K562 (cell line): ENCODE data around the gene ZBTB8A. TPM values are rescaled to one million over a fixed set of nuclear protein-coding genes. Genes with fewer than 3 reads are reported as not detected.
A peak's percentile ranks its signal among the peaks of the same experiment; 100 is the strongest.

ENCODE experiments used
- ATAC-seq: fragments of 200-7000 bp; cut with Tn5 transposase; 3 replicates; pipeline ENCODE4 v1.9.1; 2020; ENCODE audit warnings: moderate library complexity
- BruUV-seq: library from RNA; stranded (reverse); fragments of 400-500 nt; replicated peaks from 2 replicates; lab custom pipeline; 2021; lab: Mats Ljungman, UMichigan
- CTCF ChIA-PET: fragments of 300-600 bp; formaldehyde crosslinking; extraction: SDS; loops from one replicate; lab custom pipeline; 2021; ENCODE audit warnings: low intra/inter-chr PET ratio; lab: Yijun Ruan, JAX
- POLR2A ChIA-PET: fragments of 300-600, 350-650 bp; sonication (Branson Sonifier 250); formaldehyde crosslinking; extraction: SDS; loops from one replicate; lab custom pipeline; 2021; ENCODE audit warnings: antibody characterized with exemption, inconsistent platforms; lab: Yijun Ruan, JAX
- DNase-seq, 4 experiments: peaks; one replicate each; pipeline versions ENCODE4 v3.0.0 to v3.0.0-alpha.2; 2011 to 2018; ENCODE audit warnings: low spot score in 3 of 4, mixed read lengths in 3 of 4; ENCODE audit errors: extremely low read depth in 1 of 4
- FAIRE-seq: peaks from 2 replicates; lab custom pipeline; 2011; peaks lifted over from hg19 to GRCh38; lab: Jason Lieb, UNC
- H2AFZ ChIP-seq: 2 replicates; pipeline ENCODE4 v1.6.0; 2011; ENCODE audit warnings: low read depth, low read length, control low read depth, inconsistent platforms
- H3K27ac ChIP-seq: fragments of 200-600 bp; 3 replicates; pipeline ENCODE4 v1.8.0; 2011; ENCODE audit warnings: low read depth, mild to moderate bottlenecking, control low read depth, inconsistent platforms, low read length, moderate library complexity, mixed read lengths; ENCODE audit errors: extremely low read depth
- H3K27me3 ChIP-seq, 2 experiments: fragments of 300-600 bp in 1 of 2; 2 replicates in 1 of 2; 3 replicates in 1 of 2; pipeline versions ENCODE4 v1.6.0 to v1.8.0; 2011; ENCODE audit warnings: inconsistent platforms in 2 of 2, low read length in 2 of 2, mild to moderate bottlenecking in 1 of 2, mixed read lengths in 1 of 2, moderate library complexity in 1 of 2; ENCODE audit not compliant: control insufficient read depth in 2 of 2, insufficient read depth in 2 of 2
- H3K36me3 ChIP-seq: fragments of 300-600 bp; 3 replicates; pipeline ENCODE4 v1.8.0; 2011; ENCODE audit warnings: mild to moderate bottlenecking, low read length, inconsistent platforms; ENCODE audit not compliant: control insufficient read depth, insufficient read depth
- H3K4me1 ChIP-seq, 2 experiments: fragments of 200-600 bp in 1 of 2; replicated peaks in 1 of 2; 2 replicates in 1 of 2; 3 replicates in 1 of 2; pipeline versions ENCODE4 v1.5.1 to v1.8.0; 2011; ENCODE audit warnings: inconsistent platforms in 2 of 2, low read length in 2 of 2, mild to moderate bottlenecking in 1 of 2, mixed read lengths in 1 of 2, moderate library complexity in 1 of 2; ENCODE audit not compliant: control insufficient read depth in 2 of 2, insufficient read depth in 2 of 2
- H3K4me2 ChIP-seq: 2 replicates; pipeline ENCODE4 v1.6.1; 2011; ENCODE audit warnings: low read length, control low read depth, inconsistent platforms, mixed read lengths; ENCODE audit not compliant: insufficient read depth
- H3K4me3 ChIP-seq: fragments of 200-600 bp; sonication (generic), shearing (Covaris generic); 2 replicates; pipeline ENCODE4 v1.5.1; 2016; ENCODE audit warnings: control low read depth, inconsistent platforms
- H3K79me2 ChIP-seq: fragments of 200-600 bp; 3 replicates; pipeline ENCODE4 v1.8.0; 2011; ENCODE audit warnings: low read length, inconsistent platforms; ENCODE audit not compliant: control insufficient read depth, insufficient read depth
- H3K9ac ChIP-seq, 2 experiments: 2 replicates each; pipeline versions ENCODE4 v1.6.0 to v1.6.1; 2011; ENCODE audit warnings: low read depth in 2 of 2, low read length in 2 of 2, control low read depth in 1 of 2, inconsistent platforms in 1 of 2, mild to moderate bottlenecking in 1 of 2, mixed read lengths in 1 of 2; ENCODE audit not compliant: insufficient read depth in 1 of 2
- H3K9me1 ChIP-seq: one replicate; pipeline ENCODE4 v1.6.0; 2011; ENCODE audit warnings: inconsistent platforms, mild to moderate bottlenecking, low read length, moderate library complexity; ENCODE audit not compliant: control insufficient read depth, insufficient read depth
- H3K9me3 ChIP-seq: replicated peaks from 2 replicates; pipeline ENCODE4 v1.5.1; 2011; ENCODE audit warnings: low read depth, low read length, inconsistent platforms; ENCODE audit not compliant: control insufficient read depth, insufficient read depth
- H4K20me1 ChIP-seq: replicated peaks from 2 replicates; pipeline ENCODE4 v1.6.1; 2011; ENCODE audit warnings: low read length, inconsistent platforms, mixed read lengths; ENCODE audit not compliant: control insufficient read depth, insufficient read depth
- ATF7 ChIP-seq: fragments of 450-650 bp; IDR thresholded peaks from 2 replicates; pipeline ENCODE4 v1.7.1; 2014; ENCODE audit warnings: mild to moderate bottlenecking, moderate library complexity
- NBN ChIP-seq: fragments of 450-650 bp; IDR thresholded peaks from 2 replicates; pipeline ENCODE4 v1.6.1; 2016; ENCODE audit warnings: low read depth, mild to moderate bottlenecking
- RBM17 ChIP-seq: fragments of 200-400 bp; formaldehyde crosslinking; IDR thresholded peaks from 2 replicates; pipeline ENCODE4 v1.6.1; 2017; ENCODE audit warnings: low read depth, mild to moderate bottlenecking, low read length, borderline replicate concordance
- WGBS: fragments of 100-300 bp; shearing (Covaris generic); methylation state at CpG from one replicate; pipeline ENCODE4 v1.1.6; 2016; ENCODE audit warnings: low coverage, mixed read lengths; ENCODE audit not compliant: insufficient coverage; ENCODE audit errors: missing lambda C conversion rate; 5-methylcytosine and 5-hydroxymethylcytosine counted together
- in situ Hi-C: fragments of 300-500 bp; cut with MboI; formaldehyde crosslinking; loops from 4 replicates; pipeline ENCODE4 v1.15.0; 2018; ENCODE audit warnings: inconsistent platforms, mixed read lengths
- intact Hi-C: fragments of 100-400 bp; cut with micrococcal nuclease; formaldehyde crosslinking; loops from 2 replicates; pipeline ENCODE4 v1.14.2; 2022
- polyA plus RNA-seq, 8 experiments: library from polyadenylated mRNA; depleted of rRNA in 4 of 8; stranded (reverse) in 5 of 8; unstranded in 3 of 8; fragments of >200 nt; fragmentation: Nextera tagmentation in 2 of 8; fragmentation: Illumina TruSeq in 1 of 8; extraction: Ambion mirVana in 2 of 8; extraction: Trizol in 1 of 8; gene quantifications; 2 replicates each; pipeline versions ENCODE4 v1.2.1 to v1.2.3, GENCODE V29; 2011 to 2014; ENCODE audit warnings: inconsistent platforms in 1 of 8, missing spikeins in 1 of 8
- total RNA-seq, 7 experiments: library from RNA; depleted of rRNA in 6 of 7; stranded (reverse); fragments of >200 nt in 6 of 7; fragmentation: Illumina TruSeq in 2 of 7; extraction: Trizol in 2 of 7; gene quantifications; 2 replicates each; pipeline versions ENCODE4 v1.2.1 to v1.2.3, GENCODE V29; 2011 to 2021; ENCODE audit warnings: low replicate concordance in 1 of 7
- TF ChIP-seq, protein P1 (sequence below), 2 experiments: fragments of 450-650 bp in 1 of 2; sonication (generic) in 1 of 2; formaldehyde crosslinking in 1 of 2; IDR thresholded peaks in 1 of 2; conservative IDR thresholded peaks in 1 of 2; 2 replicates each; pipeline versions ENCODE4 v1.6.1 to v1.8.1; 2016 to 2023; ENCODE audit warnings: mild to moderate bottlenecking in 2 of 2, moderate library complexity in 2 of 2, inconsistent platforms in 1 of 2, missing genetic modification reagents in 1 of 2
- TF ChIP-seq, protein P2 (sequence below): fragments of 250-450 bp; sonication (Bioruptor Pico); IDR thresholded peaks from 2 replicates; pipeline ENCODE4 v1.9.0; 2021; ENCODE audit warnings: mild to moderate bottlenecking
- TF ChIP-seq, protein P3 (sequence below): fragments of 450-650 bp; IDR thresholded peaks from one replicate; pipeline ENCODE4 v1.6.1; 2018; ENCODE audit warnings: mild to moderate bottlenecking, moderate library complexity; ENCODE audit not compliant: partially characterized antibody

Gene ZBTB8A
- total and polyA plus RNA-seq, 9 of the 15 experiments (the other 6 are each of a cell fraction or from before 2014, with no cell fraction given): 0.01 to 0.64 (median 0.09) TPM

DNA sequence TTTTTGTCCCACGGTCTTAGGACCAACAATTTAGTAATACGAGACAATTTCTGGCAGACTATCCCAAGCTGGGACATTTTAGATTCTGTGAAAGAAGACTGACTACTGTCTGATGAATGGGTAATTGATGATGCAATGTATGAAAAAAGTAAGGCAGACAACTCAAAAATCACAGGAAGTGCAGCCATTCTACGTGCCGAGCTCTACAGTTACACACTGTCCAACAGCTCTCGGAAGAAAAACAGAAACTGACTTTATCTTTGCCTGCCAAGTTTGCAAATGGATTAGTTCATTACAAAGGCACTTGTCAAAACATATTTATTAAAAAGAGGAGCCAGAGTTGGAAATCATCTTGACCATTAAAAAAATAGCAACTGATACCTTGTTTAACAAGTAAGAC lies 43.1 kb upstream of the ZBTB8A start (continued):
- TF ChIP-seq, protein P1, sequence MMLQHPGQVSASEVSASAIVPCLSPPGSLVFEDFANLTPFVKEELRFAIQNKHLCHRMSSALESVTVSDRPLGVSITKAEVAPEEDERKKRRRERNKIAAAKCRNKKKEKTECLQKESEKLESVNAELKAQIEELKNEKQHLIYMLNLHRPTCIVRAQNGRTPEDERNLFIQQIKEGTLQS (IDR thresholded peaks at IDR 0.05): peak; percentile 99
- TF ChIP-seq, protein P1 (CRISPR knock-in tag; conservative IDR thresholded peaks at IDR 0.05): no peak
- TF ChIP-seq ATF7: peak; percentile 78
- TF ChIP-seq, protein P2, sequence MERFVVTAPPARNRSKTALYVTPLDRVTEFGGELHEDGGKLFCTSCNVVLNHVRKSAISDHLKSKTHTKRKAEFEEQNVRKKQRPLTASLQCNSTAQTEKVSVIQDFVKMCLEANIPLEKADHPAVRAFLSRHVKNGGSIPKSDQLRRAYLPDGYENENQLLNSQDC (CRISPR knock-in tag): no peak

DNA sequence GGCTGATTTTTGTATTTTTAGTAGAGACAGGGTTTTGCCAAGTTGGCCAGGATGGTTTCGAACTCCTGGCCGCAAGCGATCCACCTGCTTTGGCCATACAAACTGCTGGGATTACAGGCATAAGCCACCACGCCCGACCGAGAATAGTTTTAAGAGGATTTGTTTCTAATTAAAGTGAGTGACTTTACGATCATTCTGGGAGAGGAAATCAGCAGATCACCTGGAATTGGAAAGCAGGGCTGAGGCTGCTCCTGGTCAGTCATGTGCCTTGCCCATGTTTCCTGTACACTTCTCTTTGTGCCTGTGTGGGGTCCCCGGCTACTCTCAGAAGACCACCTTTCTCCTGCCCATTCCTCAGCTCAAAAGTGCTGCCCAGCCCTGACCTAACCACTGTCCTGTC lies 40.5 kb upstream of the ZBTB8A start:
- Histone ChIP-seq H3K4me2 (no peak overlapping the region), H3K79me2 (no peaks in the 10 kb centered on the region), H3K9me3 (no peaks in the 10 kb centered on the region), H3K4me1 (peaks cover 3 to 11% of the 10 kb centered on the region in 2 experiments), H3K27ac (no peak overlapping the region), H3K9ac (no peak overlapping the region), H3K4me3 (no peak overlapping the region), H3K36me3 (no peaks in the 10 kb centered on the region), H4K20me1 (no peaks in the 10 kb centered on the region), H3K27me3 (peaks cover 4 to 9% of the 10 kb centered on the region in 2 experiments; a peak in 2 of 5 replicates), H2AFZ (no peak overlapping the region), H3K9me1 (no peaks in the 10 kb centered on the region)
- in situ Hi-C loops (no loop called here), intact Hi-C loops (no loop called here)
- no TSS peak for BruUV-seq
- CTCF ChIA-PET: no interaction called here
- POLR2A ChIA-PET: interaction anchor here (0.6 kb wide), 1 partner anchor 369 kb away, joined by 3 read pairs; no protein-coding TSS in a partner anchor
- WGBS: 69% methylated on average over 7 of the region's 8 CpGs
- FAIRE-seq (no peak), ATAC-seq (no peak), DNase-seq (no peak)
- TF ChIP-seq, protein P3, sequence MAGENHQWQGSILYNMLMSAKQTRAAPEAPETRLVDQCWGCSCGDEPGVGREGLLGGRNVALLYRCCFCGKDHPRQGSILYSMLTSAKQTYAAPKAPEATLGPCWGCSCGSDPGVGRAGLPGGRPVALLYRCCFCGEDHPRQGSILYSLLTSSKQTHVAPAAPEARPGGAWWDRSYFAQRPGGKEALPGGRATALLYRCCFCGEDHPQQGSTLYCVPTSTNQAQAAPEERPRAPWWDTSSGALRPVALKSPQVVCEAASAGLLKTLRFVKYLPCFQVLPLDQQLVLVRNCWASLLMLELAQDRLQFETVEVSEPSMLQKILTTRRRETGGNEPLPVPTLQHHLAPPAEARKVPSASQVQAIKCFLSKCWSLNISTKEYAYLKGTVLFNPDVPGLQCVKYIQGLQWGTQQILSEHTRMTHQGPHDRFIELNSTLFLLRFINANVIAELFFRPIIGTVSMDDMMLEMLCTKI: no peak
- TF ChIP-seq NBN (no peak), RBM17 (no peak)
